K562 (cell line): ENCODE measurements around the gene RARRES2.
A peak's percentile ranks its signal among the peaks of the same experiment; 100 is the strongest.

Source experiments
- CC2D1A ChIP-seq: fragments of 450-650 bp; IDR thresholded peaks from 2 replicates; pipeline ENCODE4 v1.6.1; 2017; ENCODE audit warnings: mild to moderate bottlenecking
- EZH2 ChIP-seq: IDR thresholded peaks from 2 replicates; pipeline ENCODE4 v1.6.1; 2012; ENCODE audit warnings: low read depth, mild to moderate bottlenecking, inconsistent platforms, low read length, borderline replicate concordance
- GATAD2B ChIP-seq: fragments of 450-650 bp; IDR thresholded peaks from 2 replicates; pipeline ENCODE4 v1.6.1; 2017; ENCODE audit warnings: mild to moderate bottlenecking, borderline replicate concordance
- POLR2AphosphoS5 ChIP-seq: IDR thresholded peaks from 2 replicates; pipeline ENCODE4 v1.6.1; 2011; ENCODE audit warnings: mild to moderate bottlenecking, low read depth, low read length, moderate library complexity; ENCODE audit not compliant: control insufficient read depth, insufficient read depth
- POLR2B ChIP-seq: fragments of 450-650 bp; IDR thresholded peaks from 2 replicates; pipeline ENCODE4 v1.6.1; 2018; ENCODE audit warnings: low read depth; ENCODE audit not compliant: partially characterized antibody
- TAF1 ChIP-seq: IDR thresholded peaks from 2 replicates; pipeline ENCODE4 v1.6.1; 2011; ENCODE audit warnings: mild to moderate bottlenecking, low read length, moderate library complexity; ENCODE audit not compliant: insufficient read depth, control insufficient read depth, severe bottlenecking; ENCODE audit errors: extremely low read depth
- ZNF274 ChIP-seq: IDR thresholded peaks from 2 replicates; pipeline ENCODE4 v1.6.1; 2011; ENCODE audit warnings: low read depth, mild to moderate bottlenecking, low read length, moderate library complexity, borderline replicate concordance

DNA sequence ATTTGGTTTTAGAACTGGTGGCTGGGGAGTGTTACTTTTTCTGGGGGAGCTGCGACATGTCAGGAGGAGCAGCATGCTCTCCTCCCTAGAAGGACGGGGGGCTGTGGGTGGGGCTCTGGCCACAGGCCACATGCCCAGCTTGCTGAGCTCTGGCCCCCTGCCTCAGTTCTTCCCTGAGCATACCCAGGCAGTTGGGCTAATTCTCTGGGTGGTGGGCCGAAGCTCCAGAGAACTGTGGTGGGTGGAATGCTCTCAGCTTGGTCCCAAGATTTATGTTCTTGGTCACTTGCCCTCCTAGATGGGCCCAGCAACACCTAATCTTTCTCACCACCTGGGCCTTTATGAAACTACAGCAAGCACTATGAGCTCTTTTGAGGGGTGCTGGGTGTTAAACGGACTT lies 32.6 kb upstream of the RARRES2 start:
- TF ChIP-seq POLR2B (no peak), ZNF274 (no peak), POLR2AphosphoS5 (0 out of 2 replicates have a peak, but pooled peaks have one; percentile 48), TAF1 (no peak), EZH2 (no peak), CC2D1A (no peak), GATAD2B (no peak)
